BE2C (cell line): ENCODE data around the gene BIRC6.

Source experiments
- DNase-seq: peaks from one replicate; pipeline ENCODE4 v3.0.0-alpha.2; 2020
- H3K27me3 ChIP-seq: fragments of 250-450 bp; sonication (Bioruptor Pico); 2 replicates; pipeline ENCODE4 v1.5.1; 2020; ENCODE audit warnings: mild to moderate bottlenecking
- H3K36me3 ChIP-seq: fragments of 250-450 bp; sonication (Bioruptor Pico); 2 replicates; pipeline ENCODE4 v1.5.1; 2020; ENCODE audit warnings: mild to moderate bottlenecking
- H3K4me1 ChIP-seq: fragments of 250-450 bp; sonication (Bioruptor Pico); 2 replicates; pipeline ENCODE4 v1.5.1; 2020
- H3K4me3 ChIP-seq: 2 replicates; pipeline ENCODE4 v1.5.1; 2011; ENCODE audit warnings: low read depth, low read length
- H3K9me3 ChIP-seq: fragments of 250-450 bp; sonication (Bioruptor Pico); 2 replicates; pipeline ENCODE4 v1.5.1; 2020
- TF ChIP-seq, protein P1 (sequence below): IDR thresholded peaks from 2 replicates; pipeline ENCODE4 v1.5.1; 2012; ENCODE audit warnings: mild to moderate bottlenecking, low read depth, low read length

The BIRC6 gene

DNA sequence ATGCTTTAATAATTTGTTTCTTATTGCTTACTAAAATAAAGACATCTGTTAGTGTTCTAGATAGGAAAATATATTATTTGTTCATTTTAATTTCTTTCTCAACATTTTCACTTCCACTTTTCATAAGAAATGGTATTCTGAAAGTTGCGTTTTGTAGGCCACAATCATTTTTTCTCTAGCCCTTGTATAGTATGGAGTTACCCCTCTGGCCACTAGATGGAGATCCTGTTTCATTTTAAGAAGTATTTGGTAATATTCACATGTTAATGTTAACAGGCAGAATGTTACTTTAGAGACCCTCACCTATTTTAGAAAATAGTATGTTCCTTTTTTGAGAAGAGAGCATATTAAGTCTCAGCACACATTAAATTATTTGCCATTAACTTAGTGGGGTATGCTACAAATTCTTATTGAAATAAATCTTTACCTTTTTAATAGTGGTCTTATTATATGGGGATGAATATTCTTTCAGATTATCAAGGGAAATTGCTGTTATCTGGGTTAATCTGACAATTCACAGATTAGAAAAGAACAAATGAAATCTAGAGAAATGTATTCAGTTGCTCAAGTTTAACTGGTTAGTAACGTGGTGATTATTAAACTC, 197.1 kb downstream of the BIRC6 start:
- no peaks in the 10 kb centered on the region for H3K27me3 ChIP-seq
- peak; percentile 16 for DNase-seq
- H3K36me3 ChIP-seq, result peaks cover 10% of the 10 kb centered on the region

DNA sequence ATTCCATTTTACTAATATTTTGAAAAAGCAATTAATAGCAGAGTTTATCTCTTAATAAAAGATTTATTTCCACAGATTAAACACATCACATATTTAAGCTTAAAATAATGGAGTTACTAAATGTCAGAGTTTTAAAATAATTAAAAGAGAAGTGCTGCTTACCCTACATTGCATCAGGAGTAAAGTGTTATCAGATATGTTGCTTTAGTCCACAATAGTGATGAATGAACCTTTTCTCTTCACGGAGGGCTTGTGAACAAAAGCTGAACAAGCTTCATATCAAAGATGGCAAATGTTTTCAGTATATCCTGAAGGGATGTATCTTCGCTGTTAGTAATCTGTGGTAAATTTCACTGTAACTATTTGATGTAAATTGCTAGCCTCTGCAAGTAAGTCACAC, 201.7 kb downstream of the BIRC6 start:
- no peaks in the 10 kb centered on the region for H3K27me3 ChIP-seq
- no peak for DNase-seq
- no peaks in the 10 kb centered on the region for H3K4me1 ChIP-seq
- H3K4me3 ChIP-seq, result no peak overlapping the region
- H3K36me3 ChIP-seq, result peaks cover 10% of the 10 kb centered on the region
- TF ChIP-seq, protein P1, sequence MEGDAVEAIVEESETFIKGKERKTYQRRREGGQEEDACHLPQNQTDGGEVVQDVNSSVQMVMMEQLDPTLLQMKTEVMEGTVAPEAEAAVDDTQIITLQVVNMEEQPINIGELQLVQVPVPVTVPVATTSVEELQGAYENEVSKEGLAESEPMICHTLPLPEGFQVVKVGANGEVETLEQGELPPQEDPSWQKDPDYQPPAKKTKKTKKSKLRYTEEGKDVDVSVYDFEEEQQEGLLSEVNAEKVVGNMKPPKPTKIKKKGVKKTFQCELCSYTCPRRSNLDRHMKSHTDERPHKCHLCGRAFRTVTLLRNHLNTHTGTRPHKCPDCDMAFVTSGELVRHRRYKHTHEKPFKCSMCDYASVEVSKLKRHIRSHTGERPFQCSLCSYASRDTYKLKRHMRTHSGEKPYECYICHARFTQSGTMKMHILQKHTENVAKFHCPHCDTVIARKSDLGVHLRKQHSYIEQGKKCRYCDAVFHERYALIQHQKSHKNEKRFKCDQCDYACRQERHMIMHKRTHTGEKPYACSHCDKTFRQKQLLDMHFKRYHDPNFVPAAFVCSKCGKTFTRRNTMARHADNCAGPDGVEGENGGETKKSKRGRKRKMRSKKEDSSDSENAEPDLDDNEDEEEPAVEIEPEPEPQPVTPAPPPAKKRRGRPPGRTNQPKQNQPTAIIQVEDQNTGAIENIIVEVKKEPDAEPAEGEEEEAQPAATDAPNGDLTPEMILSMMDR, result no peak
- no peaks in the 10 kb centered on the region for H3K9me3 ChIP-seq

More for the DNA sequence above, 197.1 kb downstream of the BIRC6 start:
- H3K4me3 ChIP-seq, result no peak overlapping the region
- TF ChIP-seq, protein P1, result peak; percentile 77
- no peaks in the 10 kb centered on the region; the same call in 1 of the 2 replicates for H3K4me1 ChIP-seq
- H3K9me3 ChIP-seq, result no peaks in the 10 kb centered on the region

DNA sequence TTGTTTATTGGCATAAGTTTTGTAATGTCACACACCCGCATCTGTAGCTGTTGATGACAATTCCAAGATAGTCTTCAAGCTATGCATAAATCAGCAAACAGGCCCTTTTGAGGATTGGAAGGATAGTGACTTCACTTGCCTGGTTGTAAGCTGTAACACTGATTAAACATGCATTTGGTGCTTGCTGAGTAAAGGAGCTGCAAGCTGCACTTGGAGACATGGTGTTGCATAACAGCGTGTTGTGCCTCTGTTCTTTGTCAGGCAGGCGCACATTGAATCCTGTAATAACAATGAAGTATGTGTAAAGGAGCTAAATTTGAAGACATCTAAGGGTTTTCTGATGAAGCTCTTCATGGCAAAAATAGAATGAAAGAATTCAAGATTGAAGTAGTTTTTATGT, 202.3 kb downstream of the BIRC6 start:
- DNase-seq, result no peak
- H3K36me3 ChIP-seq, result peaks cover 10% of the 10 kb centered on the region
- no peaks in the 10 kb centered on the region for H3K4me1 ChIP-seq
- no peaks in the 10 kb centered on the region for H3K9me3 ChIP-seq
- no peaks in the 10 kb centered on the region for H3K27me3 ChIP-seq
- TF ChIP-seq, protein P1, result no peak
- H3K4me3 ChIP-seq, result no peak overlapping the region

DNA sequence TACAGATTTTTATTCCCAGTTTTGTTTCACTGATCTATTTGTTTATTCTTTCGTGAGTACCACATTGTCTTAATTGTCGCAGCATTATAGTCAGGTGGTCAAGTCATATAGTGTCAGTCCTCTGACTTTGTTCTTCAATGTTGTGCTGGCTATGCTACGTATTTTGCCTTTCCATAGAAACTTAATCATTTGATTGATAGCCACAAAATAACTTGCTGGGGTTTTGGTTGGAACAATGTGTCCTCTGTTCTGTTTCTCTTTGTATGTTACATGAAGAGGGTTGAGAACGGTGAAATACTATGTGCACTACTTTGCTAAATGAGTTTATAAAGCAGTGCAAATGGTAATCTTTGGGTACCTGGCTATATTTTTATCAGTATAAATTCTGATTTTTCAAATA, 206.1 kb downstream of the BIRC6 start:
- H3K4me3 ChIP-seq, result no peak overlapping the region
- no peaks in the 10 kb centered on the region for H3K27me3 ChIP-seq
- H3K9me3 ChIP-seq, result no peaks in the 10 kb centered on the region; the same call in 1 of the 2 replicates
- no peak for DNase-seq
- H3K36me3 ChIP-seq, result peaks cover 18% of the 10 kb centered on the region
- H3K4me1 ChIP-seq, result no peaks in the 10 kb centered on the region
- TF ChIP-seq, protein P1, result no peak

DNA sequence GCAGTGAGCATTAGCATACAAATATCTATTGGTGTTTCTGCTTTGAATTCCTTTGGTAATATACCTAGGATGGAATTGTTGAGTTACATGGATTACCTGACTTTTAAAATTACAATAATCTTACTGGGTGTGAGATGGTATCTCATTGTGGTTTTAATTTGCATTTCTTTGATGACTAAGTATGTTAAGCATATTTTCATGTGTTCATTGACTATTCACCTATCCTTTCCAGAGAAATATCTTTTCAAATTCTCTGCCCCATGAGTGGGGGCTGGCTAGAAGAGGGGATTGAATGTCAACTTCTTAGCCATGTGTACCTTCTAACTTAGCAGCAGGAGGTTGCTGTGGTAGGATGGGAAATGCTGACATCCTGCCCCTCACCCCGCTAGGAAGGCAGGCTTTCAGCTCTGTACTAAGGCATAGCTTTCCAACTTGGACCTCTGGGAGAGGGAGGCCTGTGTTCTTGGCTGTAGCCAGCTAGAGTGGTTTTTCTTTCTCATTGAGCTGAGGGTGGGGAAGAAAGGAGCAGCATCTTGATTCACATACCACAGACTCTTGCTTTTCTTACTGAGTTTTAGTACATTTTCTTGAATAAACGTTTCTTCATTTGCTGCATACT, 207.7 kb downstream of the BIRC6 start:
- Histone ChIP-seq H3K4me1 (no peaks in the 10 kb centered on the region), H3K9me3 (no peaks in the 10 kb centered on the region; the same call in 1 of the 2 replicates), H3K4me3 (no peak overlapping the region), H3K27me3 (no peaks in the 10 kb centered on the region), H3K36me3 (peaks cover 18% of the 10 kb centered on the region)
- TF ChIP-seq, protein P1, result no peak
- no peak for DNase-seq

GRCh38 chr2:32565902-32566301, 209.1 kb downstream of the BIRC6 start:
- Histone ChIP-seq H3K4me1 (no peaks in the 10 kb centered on the region), H3K36me3 (peaks cover 20% of the 10 kb centered on the region), H3K9me3 (no peaks in the 10 kb centered on the region; the same call in 1 of the 2 replicates), H3K27me3 (no peaks in the 10 kb centered on the region), H3K4me3 (no peak overlapping the region)
- TF ChIP-seq, protein P1, result no peak
- no peak for DNase-seq
